RWPE2 (cell line): ENCODE results near the gene APOBEC3B.
A peak's percentile ranks its signal among the peaks of the same experiment; 100 is the strongest.
"Not testable (repeated sequence)": the region's sequence is repeated elsewhere in the genome, so short reads cannot be mapped to it uniquely, and the experiment has no call there.

Experiments
- ATAC-seq: fragments of 200-7000 bp; cut with Tn5 transposase; 3 replicates; pipeline ENCODE4 v1.9.1; 2021; ENCODE audit warnings: low read depth
- DNase-seq: peaks from one replicate; pipeline ENCODE4 v3.0.0-alpha.2; 2020; ENCODE audit warnings: low spot score
- H3K27ac ChIP-seq: fragments of 450-650 bp; 2 replicates; pipeline ENCODE4 v1.5.1; 2017; ENCODE audit warnings: mild to moderate bottlenecking; ENCODE audit not compliant: poor library complexity, severe bottlenecking
- H3K27me3 ChIP-seq: fragments of 250-450 bp; sonication (Bioruptor Pico); 2 replicates; pipeline ENCODE4 v1.5.1; 2021; ENCODE audit warnings: mild to moderate bottlenecking, moderate library complexity; ENCODE audit not compliant: insufficient read depth, poor library complexity, severe bottlenecking
- H3K36me3 ChIP-seq: fragments of 250-450 bp; sonication (Bioruptor Pico); 2 replicates; pipeline ENCODE4 v1.5.1; 2020; ENCODE audit warnings: low read depth, mild to moderate bottlenecking, moderate library complexity
- H3K4me1 ChIP-seq: fragments of 250-450 bp; sonication (Bioruptor Pico); 2 replicates; pipeline ENCODE4 v1.5.1; 2021; ENCODE audit warnings: mild to moderate bottlenecking, moderate library complexity; ENCODE audit not compliant: insufficient read depth, poor library complexity, severe bottlenecking
- H3K4me3 ChIP-seq: fragments of 250-450 bp; sonication (Bioruptor Pico); 2 replicates; pipeline ENCODE4 v1.5.1; 2021; ENCODE audit warnings: mild to moderate bottlenecking, moderate library complexity; ENCODE audit not compliant: severe bottlenecking
- H3K9me3 ChIP-seq: fragments of 250-450 bp; sonication (Bioruptor Pico); 2 replicates; pipeline ENCODE4 v1.5.1; 2021; ENCODE audit warnings: mild to moderate bottlenecking, moderate library complexity; ENCODE audit not compliant: severe bottlenecking
- CTCF ChIP-seq: fragments of 450-650 bp; IDR thresholded peaks from one replicate; pipeline ENCODE4 v1.5.1; 2017; ENCODE audit warnings: mild to moderate bottlenecking, moderate library complexity; ENCODE audit not compliant: poor library complexity, severe bottlenecking

Gene APOBEC3B

DNA sequence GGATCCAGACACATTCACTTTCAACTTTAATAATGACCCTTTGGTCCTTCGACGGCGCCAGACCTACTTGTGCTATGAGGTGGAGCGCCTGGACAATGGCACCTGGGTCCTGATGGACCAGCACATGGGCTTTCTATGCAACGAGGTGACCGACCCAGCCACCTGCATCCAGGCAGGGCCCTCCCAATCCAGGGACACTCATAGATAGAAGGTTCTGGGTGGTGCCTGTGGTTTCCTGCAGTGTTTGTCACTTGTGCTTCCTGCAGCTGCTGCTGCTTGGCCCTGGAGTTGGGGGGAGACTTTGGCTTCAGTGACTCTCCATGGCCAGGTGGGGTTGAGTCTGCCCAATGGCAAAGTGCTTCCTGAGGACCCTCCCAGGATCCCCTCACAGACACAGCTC, 7.3 kb downstream of the APOBEC3B start:
- no peak for TF ChIP-seq CTCF
- no peak for ATAC-seq
- Histone ChIP-seq H3K36me3 (no peaks in the 10 kb centered on the region), H3K4me1 (peaks cover 6% of the 10 kb centered on the region), H3K9me3 (peaks cover 2% of the 10 kb centered on the region), H3K4me3 (no peak overlapping the region), H3K27ac (no peak overlapping the region), H3K27me3 (no peaks in the 10 kb centered on the region)
- DNase-seq = no peak

DNA sequence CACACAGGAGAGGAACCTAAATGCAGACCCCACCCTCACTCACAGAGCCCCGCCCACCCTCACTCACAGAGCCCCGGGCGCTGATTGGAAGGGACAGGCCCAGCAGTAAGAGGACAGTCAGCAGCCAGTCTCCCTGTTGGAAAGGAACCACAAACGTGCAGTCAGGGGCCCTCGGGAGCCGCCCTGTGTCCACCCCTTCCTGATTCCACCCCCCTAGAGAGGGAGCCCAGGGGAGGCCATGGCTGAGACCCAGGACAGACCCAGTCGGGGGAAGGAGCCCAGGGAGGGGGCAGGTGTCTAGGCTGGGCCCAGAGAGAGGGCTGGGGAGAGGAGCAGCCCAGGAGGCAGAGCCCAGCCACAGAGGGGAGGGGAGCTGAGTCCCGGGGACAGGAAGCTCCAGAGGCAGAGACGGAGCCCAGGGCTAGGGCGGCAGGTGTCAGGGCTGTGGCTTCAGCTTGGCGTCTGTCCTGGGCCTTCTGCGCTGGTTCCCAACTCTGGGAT, 10.8 kb downstream of the APOBEC3B start:
- ATAC-seq, DNase-seq: not testable (repeated sequence)

GRCh38 chr22:38996105-38996504, 14.0 kb downstream of the APOBEC3B start:
- no peaks in the 10 kb centered on the region for H3K27me3 ChIP-seq
- H3K27ac ChIP-seq = no peak overlapping the region
- no peaks in the 10 kb centered on the region for H3K9me3 ChIP-seq
- no peaks in the 10 kb centered on the region for H3K4me1 ChIP-seq
- H3K36me3 ChIP-seq = no peaks in the 10 kb centered on the region
- no peak for TF ChIP-seq CTCF
- ATAC-seq = no peak
- H3K4me3 ChIP-seq = no peak overlapping the region
- no peak for DNase-seq

More for the DNA sequence above, 10.8 kb downstream of the APOBEC3B start:
- H3K4me3 ChIP-seq, H3K4me1 ChIP-seq, H3K36me3 ChIP-seq, H3K9me3 ChIP-seq, H3K27me3 ChIP-seq, H3K27ac ChIP-seq: not testable (repeated sequence)

GRCh38 chr22:38997518-38997917, 15.4 kb downstream of the APOBEC3B start:
- no peak for ATAC-seq
- Histone ChIP-seq H3K27me3 (no peaks in the 10 kb centered on the region), H3K27ac (no peak overlapping the region), H3K4me3 (no peak overlapping the region), H3K4me1 (no peaks in the 10 kb centered on the region), H3K9me3 (no peaks in the 10 kb centered on the region), H3K36me3 (no peaks in the 10 kb centered on the region)
- TF ChIP-seq CTCF = no peak
- no peak for DNase-seq

- Histone ChIP-seq H3K27me3 (no peaks in the 10 kb centered on the region), H3K36me3 (no peaks in the 10 kb centered on the region), H3K27ac (no peak overlapping the region), H3K4me1 (no peaks in the 10 kb centered on the region), H3K4me3 (no peak overlapping the region), H3K9me3 (no peaks in the 10 kb centered on the region)
- peak; percentile 86 for TF ChIP-seq CTCF
- DNase-seq (peak; percentile 80), ATAC-seq (peak; percentile 100)
Measured at GRCh38 chr22:39003165-39003638, 21.1 kb downstream of the APOBEC3B start.
